CD4-positive, alpha-beta T cell treated with Interleukin-17A for 1 hour (primary cell): ENCODE data around the gene EMX2.

Experiments
- DNase-seq: peaks from one replicate; pipeline ENCODE4 v3.0.0-alpha.2; 2020

EMX2 gene

GRCh38 chr10:117532451-117533107 is 10.0 kb upstream of the EMX2 start:
- DNase-seq: no peak

GRCh38 chr10:117533507-117534281 is 8.9 kb upstream of the EMX2 start:
- no peak for DNase-seq

DNA sequence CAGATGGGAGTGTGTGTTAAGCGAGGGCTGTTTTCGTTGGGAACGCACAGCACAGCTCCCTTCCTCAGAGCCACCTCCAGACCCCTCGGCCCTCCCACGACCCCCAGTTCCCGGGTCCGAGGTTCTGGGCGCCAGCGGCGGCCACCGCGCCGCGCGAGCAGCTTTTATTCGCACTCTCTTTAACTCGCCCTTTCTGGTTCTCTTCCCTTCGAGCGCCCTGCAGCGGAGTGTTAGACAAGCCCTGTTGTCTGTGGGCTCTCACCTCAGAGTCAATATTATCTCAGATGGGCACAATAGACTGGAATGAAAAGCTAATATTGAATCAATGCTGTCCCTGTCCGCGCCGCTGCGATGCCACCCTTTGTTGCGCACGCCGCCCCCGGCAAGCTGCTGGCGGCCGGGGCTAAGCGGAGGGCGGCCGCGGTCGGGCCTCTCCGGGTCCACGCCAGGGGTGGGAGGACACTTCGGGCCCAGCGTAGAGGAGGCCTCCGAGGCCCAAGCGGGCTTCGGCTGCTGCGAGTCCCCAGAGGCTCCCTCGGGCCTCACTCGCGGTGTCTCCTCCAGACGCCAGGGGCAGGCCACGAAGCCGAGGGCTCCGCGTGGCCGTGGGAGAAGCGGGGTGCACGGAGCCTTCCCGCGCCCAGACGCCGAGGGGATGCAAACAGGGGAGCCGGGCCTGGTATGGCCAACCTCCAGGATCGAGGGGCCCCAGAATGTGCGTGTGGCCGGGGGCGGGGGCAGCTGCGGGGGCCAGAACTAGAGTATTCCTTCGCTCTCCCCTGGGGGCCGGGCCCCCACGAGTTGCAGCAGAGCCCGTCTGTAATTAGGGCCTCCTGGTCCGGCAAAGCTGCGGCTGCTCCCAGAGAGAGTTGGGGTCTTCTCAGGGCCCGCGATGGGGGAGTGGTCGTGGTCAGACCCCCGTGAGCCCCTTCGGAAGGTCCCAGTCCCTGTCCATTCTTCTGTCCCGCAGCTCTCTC is 7.9 kb upstream of the EMX2 start:
- DNase-seq: no peak

- DNase-seq: no peak
Observed at GRCh38 chr10:117535298-117536071, 7.1 kb upstream of the EMX2 start.

DNA sequence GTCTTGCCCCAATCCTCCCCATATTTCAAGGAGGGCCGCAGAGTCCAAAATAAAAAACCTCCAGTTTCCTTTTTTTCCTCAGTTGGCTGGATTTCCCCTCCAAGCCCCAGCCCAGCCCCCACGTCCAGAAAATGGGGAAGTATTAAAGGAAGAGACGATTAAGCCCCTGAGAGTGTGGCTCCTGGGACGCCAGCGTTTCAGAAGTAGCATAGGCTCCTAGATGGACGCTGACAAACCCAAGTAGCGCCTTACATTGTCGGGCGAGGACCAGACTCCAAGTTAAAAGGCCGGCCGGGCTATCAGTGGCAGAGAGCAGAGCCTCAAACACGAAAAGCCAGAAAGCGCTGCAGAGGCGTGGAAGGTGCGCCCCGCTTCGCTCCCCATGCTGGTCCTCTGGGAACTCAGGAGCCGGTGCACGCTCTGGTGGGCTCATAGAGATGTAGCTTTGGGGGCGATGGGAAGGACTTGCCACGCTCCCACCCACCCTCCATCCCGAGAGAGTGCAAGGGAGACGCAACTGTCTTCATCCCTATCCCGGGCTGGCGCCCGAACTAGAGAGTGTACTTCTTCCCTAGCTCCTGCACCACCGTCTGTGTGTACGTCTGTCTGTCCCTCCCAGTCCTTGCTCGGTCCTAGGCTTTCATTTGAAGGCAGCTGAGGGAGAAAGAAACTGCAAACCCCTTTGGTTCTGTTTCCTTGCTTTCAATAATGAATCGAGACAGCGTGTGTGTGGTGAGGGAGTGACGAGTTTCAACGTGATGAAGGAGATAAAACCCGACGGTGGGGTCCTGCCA is 6.3 kb upstream of the EMX2 start:
- no peak for DNase-seq

DNA sequence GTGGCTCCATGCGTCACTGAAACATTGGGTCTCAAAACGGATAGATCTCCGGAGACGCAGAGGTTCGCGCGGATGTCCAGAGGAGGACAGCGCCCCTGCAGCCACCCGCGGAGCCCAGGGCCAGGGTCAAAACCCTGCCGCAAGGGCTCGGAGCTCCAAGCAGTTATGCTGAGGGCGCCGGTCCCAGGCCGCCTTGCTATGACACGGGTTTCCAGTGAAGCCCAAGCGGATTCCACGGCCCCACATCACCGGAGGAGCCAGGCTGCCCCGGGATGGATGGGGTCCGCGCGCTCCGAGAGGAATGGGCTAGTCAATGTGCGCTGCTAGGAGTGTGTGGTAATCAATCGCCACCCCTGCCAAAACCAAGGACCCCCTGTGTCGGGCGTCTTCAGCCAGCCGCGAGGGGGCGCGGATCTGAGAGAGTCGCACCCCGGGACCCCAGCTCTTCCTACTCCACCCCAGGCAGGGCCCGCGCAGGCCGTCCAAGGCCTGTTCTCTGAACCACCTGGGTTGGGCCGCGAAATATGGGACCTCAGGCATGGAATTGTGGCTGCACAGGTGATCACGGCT is 5.6 kb upstream of the EMX2 start:
- no peak for DNase-seq

DNA sequence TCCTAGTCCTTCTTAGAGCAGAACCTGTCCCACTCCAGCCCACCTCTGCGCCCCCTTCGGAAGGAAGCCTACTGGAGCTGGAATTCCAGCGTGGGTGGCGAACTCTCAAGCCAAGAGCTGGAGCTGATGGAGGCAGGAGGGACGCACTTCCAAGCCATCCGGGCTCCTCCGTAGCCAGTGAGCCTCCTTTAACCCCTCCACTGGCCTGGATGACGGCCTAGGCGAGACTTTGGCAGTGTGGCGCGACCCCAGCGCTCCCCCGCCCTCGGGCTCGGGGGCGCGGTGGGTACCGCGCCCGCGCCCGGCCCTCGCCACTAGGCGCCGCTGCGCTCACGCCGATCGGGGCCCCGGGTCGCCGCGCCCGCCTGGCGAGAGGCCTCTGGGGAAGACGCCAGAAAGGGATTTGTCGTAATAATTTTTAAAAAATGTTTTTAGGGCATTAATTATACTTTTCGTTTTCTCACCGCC is 5.1 kb upstream of the EMX2 start:
- DNase-seq: no peak

GRCh38 chr10:117537904-117538524 is 4.5 kb upstream of the EMX2 start:
- no peak for DNase-seq

GRCh38 chr10:117539361-117539773 is 3.2 kb upstream of the EMX2 start:
- no peak for DNase-seq

DNA sequence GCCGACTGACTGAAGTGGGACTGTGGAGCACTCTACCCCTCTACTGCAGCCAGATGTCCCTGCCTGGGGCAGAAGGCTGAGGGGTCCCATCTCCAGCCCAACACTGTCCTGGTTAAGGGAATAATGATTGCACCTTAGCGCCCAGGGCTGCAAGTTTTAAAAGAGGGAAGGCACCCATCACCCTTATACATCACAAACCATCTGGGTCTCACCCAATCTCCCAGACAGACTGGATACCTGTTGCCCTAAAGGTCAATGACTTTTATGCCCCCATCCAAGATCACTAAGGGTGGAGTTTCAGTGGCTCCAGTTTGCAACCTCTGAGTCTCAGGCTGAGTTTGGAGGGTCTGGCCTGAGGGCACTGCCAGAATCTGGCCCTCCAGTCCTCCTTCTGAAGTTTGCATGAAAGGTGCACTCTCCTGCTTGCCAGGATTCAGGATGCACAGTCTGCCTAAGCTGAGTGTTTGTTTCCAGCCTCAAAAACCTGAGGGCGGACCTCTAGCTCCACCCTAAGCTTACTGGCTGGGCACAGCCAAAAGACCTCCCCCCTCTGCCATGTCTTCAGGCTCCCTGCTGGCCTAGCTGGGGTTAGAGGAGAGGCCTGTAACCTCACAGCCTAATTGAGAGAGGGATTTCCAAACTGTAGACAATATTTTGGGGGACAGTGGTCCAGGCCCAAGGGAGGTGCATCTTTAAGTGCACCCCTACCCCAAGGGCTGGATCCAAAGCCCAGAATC is 2.5 kb upstream of the EMX2 start:
- no peak for DNase-seq

DNA sequence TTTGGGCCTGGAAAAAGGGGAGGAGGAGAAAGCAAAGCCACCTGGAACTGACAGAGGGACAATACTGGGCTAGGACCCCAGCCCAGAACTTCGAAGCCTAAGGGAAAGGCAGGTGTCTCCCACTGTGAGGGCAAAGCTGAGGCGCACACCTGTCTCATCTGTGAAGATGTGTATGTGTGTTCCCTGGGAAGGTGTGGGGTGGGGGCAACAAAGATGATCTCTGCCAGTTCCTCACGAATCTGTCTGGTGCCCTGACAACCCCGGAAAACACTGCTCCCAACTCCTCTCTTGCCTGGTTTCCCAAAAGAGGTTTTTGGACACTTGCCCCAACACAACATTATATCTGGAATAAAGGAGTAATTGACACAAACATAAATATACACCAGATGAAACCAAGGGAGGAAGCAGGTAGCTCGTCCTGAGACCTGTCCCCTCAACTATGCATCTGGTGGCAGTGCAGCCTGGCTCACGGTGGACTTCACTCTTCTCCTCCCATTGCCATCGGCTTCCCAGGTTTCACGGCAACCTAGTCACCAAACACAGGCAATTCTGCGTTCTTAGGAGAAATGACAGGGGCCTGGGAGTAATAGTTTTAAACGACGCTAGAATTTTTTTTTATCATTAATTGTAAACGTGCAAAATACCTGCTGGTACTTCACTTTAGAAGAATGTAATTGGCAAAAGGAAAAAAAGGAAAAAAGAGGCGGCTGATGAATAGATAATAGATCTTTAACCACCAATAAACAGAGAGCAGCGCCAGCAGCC is 1.7 kb upstream of the EMX2 start:
- no peak for DNase-seq

DNA sequence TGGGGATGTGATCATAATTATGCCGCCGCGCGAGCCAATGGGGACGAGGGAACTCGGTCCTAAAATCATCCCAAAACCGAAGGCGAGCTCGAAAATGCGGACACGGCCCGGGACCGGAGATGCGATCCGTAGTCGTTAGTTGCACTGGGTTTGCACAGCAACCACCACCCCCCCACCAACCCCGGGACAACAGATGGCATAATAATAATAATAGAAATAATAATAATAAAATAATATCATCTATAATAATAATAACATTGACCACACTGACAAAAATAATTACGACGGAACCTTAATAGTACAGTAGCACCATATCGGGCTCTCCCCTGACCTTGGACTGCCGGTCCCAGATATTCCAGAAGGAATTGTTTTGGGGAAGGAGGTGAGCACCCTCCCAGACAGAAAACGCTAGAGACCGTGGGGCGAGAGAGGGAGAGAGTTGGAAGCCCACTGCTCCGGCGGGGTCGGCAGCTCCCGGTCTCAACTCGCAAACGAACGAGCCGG is 1.1 kb upstream of the EMX2 start:
- DNase-seq: no peak

DNA sequence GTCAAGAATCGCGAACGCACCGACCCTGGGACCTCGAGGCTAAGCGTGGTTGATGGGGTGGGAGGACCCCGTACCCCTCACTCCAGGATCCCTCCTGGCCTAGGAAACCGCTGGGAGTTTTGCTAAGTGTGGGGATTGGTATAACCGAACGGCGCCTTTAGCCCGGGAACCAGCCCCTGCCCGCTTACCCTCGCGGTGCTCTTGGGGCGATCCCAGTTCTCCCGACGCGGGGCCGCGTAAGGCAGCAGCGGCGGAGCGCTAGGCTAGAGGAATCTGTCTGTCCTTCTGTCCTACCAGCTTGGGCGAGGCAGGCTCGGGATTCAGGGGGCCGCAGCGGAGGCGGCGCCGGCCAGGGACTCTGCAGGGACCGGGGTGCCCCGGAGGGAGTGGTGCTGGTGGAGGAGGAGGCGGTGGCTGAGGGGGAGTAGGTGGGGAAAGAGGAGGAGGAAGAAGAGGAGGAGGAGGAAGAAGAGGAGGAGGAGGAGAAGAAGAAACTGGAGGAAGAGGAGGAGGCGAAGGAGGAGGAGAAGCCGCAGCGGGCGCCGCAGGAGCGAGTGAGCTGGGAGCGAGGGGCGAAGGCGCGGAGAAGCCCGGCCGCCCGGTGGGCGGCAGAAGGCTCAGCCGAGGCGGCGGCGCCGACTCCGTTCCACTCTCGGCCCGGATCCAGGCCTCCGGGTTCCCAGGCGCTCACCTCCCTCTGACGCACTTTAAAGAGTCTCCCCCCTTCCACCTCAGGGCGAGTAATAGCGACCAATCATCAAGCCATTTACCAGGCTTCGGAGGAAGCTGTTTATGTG is 439 bp upstream of the EMX2 start:
- DNase-seq: no peak

GRCh38 chr10:117543225-117544003 is 868 bp downstream of the EMX2 start:
- DNase-seq: no peak

- DNase-seq: no peak
Observed at GRCh38 chr10:117544004-117544701, 1.6 kb downstream of the EMX2 start.

- no peak for DNase-seq
Observed at GRCh38 chr10:117544711-117545140, 2.2 kb downstream of the EMX2 start.
